Right kidney (tissue), 1 donor: Measurements from ENCODE around the gene GPR45.

Experiments
- DNase-seq: peaks from one replicate; pipeline ENCODE4 v3.0.0-alpha.2; 2016

Gene GPR45

GRCh38 chr2:105252271-105252670 is 10.7 kb downstream of the GPR45 start:
- no peak for DNase-seq

GRCh38 chr2:105254531-105255210 is 13.1 kb downstream of the GPR45 start:
- no peak for DNase-seq

GRCh38 chr2:105255979-105256378 is 14.4 kb downstream of the GPR45 start:
- DNase-seq = no peak

- no peak for DNase-seq
Observed at GRCh38 chr2:105256431-105257047, 15.0 kb downstream of the GPR45 start.

GRCh38 chr2:105257981-105258380 is 16.4 kb downstream of the GPR45 start:
- DNase-seq = no peak

GRCh38 chr2:105258835-105259350 is 17.4 kb downstream of the GPR45 start:
- no peak for DNase-seq

- no peak for DNase-seq
Observed at GRCh38 chr2:105261061-105261460, 19.5 kb downstream of the GPR45 start.

- DNase-seq = peak; percentile 27
Observed at GRCh38 chr2:105262651-105263091, 21.1 kb downstream of the GPR45 start.

GRCh38 chr2:105269426-105269825 is 27.9 kb downstream of the GPR45 start:
- DNase-seq = no peak

GRCh38 chr2:105271393-105272045 is 30.0 kb downstream of the GPR45 start:
- DNase-seq = no peak

- DNase-seq = no peak
Observed at GRCh38 chr2:105272176-105272575, 30.6 kb downstream of the GPR45 start.

GRCh38 chr2:105274046-105274445 is 32.5 kb downstream of the GPR45 start:
- no peak for DNase-seq

GRCh38 chr2:105278654-105279053 is 37.1 kb downstream of the GPR45 start:
- no peak for DNase-seq

- DNase-seq = no peak
Observed at GRCh38 chr2:105279126-105279525, 37.6 kb downstream of the GPR45 start.

GRCh38 chr2:105280281-105280680 is 38.7 kb downstream of the GPR45 start:
- no peak for DNase-seq

- no peak for DNase-seq
Observed at GRCh38 chr2:105283532-105283931, 42.0 kb downstream of the GPR45 start.

GRCh38 chr2:105287692-105288091 is 46.1 kb downstream of the GPR45 start:
- DNase-seq = no peak

GRCh38 chr2:105288133-105288532 is 46.6 kb downstream of the GPR45 start:
- no peak for DNase-seq

- DNase-seq = no peak
Observed at GRCh38 chr2:105290981-105291660, 49.6 kb downstream of the GPR45 start.

GRCh38 chr2:105291981-105292380 is 50.4 kb downstream of the GPR45 start:
- DNase-seq = no peak
